ENCODE data around the gene CD68. TPM values are rescaled to one million over a fixed set of nuclear protein-coding genes. Genes with fewer than 3 reads are reported as not detected.

CD68 gene
- total RNA-seq, 3 donors from 2014 or later: 49.8 to 220 (median 70.5) TPM

DNA sequence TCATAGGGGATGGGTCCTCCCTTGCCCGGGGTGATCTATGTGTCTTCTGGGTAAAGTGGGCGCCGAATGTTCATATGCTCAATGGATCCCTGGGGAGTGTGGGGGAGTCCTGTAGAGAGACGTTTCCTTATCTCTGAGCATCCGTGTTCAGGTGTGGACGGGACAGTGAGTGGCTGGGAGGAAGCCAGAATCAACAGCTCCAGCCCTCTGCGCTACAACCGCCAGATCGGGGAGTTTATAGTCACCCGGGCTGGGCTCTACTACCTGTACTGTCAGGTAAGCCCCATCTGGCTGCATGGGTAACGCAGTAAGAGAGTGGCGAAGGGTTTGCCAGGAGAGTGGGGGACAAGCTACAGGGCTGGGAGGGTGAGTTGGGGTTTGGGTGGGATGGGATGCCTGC is 22.8 kb upstream of the CD68 start:
- H3K9me3 ChIP-seq: no peaks in the 10 kb centered on the region
- peak overlapping the region; percentile 98 to 99 for H3K27ac ChIP-seq
- intact Hi-C loops (cut with DNase I; ENCODE audit: low total_unique reads): loop anchor here (5.0 kb wide), 1 partner anchor 249 kb away; the partner anchor contains the start of gene EIF5A
- TF ChIP-seq POLR2AphosphoS5 (IDR thresholded peaks at IDR 0.05) (no peak), POLR2A (IDR thresholded peaks at IDR 0.05) (no peak)
- TF ChIP-seq, protein P1, sequence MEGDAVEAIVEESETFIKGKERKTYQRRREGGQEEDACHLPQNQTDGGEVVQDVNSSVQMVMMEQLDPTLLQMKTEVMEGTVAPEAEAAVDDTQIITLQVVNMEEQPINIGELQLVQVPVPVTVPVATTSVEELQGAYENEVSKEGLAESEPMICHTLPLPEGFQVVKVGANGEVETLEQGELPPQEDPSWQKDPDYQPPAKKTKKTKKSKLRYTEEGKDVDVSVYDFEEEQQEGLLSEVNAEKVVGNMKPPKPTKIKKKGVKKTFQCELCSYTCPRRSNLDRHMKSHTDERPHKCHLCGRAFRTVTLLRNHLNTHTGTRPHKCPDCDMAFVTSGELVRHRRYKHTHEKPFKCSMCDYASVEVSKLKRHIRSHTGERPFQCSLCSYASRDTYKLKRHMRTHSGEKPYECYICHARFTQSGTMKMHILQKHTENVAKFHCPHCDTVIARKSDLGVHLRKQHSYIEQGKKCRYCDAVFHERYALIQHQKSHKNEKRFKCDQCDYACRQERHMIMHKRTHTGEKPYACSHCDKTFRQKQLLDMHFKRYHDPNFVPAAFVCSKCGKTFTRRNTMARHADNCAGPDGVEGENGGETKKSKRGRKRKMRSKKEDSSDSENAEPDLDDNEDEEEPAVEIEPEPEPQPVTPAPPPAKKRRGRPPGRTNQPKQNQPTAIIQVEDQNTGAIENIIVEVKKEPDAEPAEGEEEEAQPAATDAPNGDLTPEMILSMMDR (IDR thresholded peaks at IDR 0.05): no peak
- peaks cover 9 to 22% of the 10 kb centered on the region in 2 donors for H3K4me1 ChIP-seq
- H3K27me3 ChIP-seq: no peaks in the 10 kb centered on the region
- no peak for DNase-seq (ENCODE audit: low spot score in 2 of 2)
- H3K4me3 ChIP-seq: no peak overlapping the region
- no peaks in the 10 kb centered on the region for H3K36me3 ChIP-seq

DNA sequence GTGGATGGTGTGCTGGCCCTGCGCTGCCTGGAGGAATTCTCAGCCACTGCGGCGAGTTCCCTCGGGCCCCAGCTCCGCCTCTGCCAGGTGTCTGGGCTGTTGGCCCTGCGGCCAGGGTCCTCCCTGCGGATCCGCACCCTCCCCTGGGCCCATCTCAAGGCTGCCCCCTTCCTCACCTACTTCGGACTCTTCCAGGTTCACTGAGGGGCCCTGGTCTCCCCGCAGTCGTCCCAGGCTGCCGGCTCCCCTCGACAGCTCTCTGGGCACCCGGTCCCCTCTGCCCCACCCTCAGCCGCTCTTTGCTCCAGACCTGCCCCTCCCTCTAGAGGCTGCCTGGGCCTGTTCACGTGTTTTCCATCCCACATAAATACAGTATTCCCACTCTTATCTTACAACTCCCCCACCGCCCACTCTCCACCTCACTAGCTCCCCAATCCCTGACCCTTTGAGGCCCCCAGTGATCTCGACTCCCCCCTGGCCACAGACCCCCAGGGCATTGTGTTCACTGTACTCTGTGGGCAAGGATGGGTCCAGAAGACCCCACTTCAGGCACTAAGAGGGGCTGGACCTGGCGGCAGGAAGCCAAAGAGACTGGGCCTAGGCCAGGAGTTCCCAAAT is 22.2 kb upstream of the CD68 start:
- TF ChIP-seq POLR2AphosphoS5 (IDR thresholded peaks at IDR 0.05) (no peak), POLR2A (IDR thresholded peaks at IDR 0.05) (no peak)
- TF ChIP-seq, protein P1 (IDR thresholded peaks at IDR 0.05): peak in 1 of 3 donors; percentile 7
- DNase-seq (ENCODE audit: low spot score in 2 of 2): peak in 1 of 2 donors; percentile 34
- Histone ChIP-seq H3K9me3 (no peaks in the 10 kb centered on the region), H3K4me3 (peak overlapping the region in 1 of 3 donors; percentile 81), H3K4me1 (peaks cover 9 to 22% of the 10 kb centered on the region in 2 donors), H3K27me3 (no peaks in the 10 kb centered on the region), H3K27ac (peak overlapping the region; percentile 98 to 99), H3K36me3 (no peaks in the 10 kb centered on the region)
- intact Hi-C loops (cut with DNase I; ENCODE audit: low total_unique reads): loop anchor here (5.0 kb wide), 1 partner anchor 250 kb away; the partner anchor contains the start of gene EIF5A

DNA sequence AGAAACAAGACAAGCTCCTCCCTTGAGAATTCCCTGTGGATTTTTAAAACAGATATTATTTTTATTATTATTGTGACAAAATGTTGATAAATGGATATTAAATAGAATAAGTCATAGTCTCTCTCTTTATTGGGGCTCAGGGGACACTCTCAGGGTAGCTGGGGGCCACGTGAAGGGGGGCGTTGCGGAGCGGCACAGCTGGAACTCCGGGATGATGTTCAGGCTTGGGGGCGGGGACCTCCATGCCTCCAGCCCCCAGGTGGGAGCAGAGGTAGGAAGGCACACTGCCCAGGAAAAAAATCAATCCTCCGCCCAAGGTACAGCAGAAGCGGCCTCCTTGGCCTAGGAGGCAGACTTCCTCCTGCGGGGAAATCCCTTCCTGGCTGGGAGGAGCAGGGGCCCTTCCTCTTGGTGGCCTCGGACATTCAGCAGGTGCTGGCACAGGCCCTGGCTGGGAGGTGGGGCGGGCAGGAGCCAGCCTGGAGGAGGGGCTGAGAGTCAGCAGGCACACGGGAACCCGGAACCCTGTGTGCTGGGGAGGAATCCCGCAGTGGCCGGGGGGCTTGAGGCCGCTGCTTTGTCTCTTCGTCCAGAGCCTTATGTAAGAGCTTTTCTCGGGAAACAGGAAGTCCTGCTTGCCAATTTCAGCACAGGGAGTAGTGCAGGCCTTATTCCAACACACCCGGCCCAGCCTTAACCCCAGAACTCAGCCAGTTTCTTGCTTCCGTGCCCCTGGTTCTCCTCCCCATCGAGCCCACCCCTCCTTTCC is 21.5 kb upstream of the CD68 start:
- H3K4me3 ChIP-seq: peak overlapping the region; percentile 81 to 90 (median 89)
- H3K36me3 ChIP-seq: no peaks in the 10 kb centered on the region
- intact Hi-C loops (cut with DNase I; ENCODE audit: low total_unique reads): loop anchor here (5.0 kb wide), 1 partner anchor 251 kb away; the partner anchor contains the start of gene EIF5A
- H3K27ac ChIP-seq: peak overlapping the region; percentile 98 to 99
- peak; percentile 95 to 98 for DNase-seq (ENCODE audit: low spot score in 2 of 2)
- TF ChIP-seq POLR2A (IDR thresholded peaks at IDR 0.05): no peak
- TF ChIP-seq, protein P1 (IDR thresholded peaks at IDR 0.05): no peak
- TF ChIP-seq POLR2AphosphoS5 (IDR thresholded peaks at IDR 0.05): peak; percentile 54 to 85 (median 75)
- no peaks in the 10 kb centered on the region for H3K9me3 ChIP-seq
- H3K27me3 ChIP-seq: no peaks in the 10 kb centered on the region
- H3K4me1 ChIP-seq: peaks cover 11 to 28% of the 10 kb centered on the region in 2 donors

DNA sequence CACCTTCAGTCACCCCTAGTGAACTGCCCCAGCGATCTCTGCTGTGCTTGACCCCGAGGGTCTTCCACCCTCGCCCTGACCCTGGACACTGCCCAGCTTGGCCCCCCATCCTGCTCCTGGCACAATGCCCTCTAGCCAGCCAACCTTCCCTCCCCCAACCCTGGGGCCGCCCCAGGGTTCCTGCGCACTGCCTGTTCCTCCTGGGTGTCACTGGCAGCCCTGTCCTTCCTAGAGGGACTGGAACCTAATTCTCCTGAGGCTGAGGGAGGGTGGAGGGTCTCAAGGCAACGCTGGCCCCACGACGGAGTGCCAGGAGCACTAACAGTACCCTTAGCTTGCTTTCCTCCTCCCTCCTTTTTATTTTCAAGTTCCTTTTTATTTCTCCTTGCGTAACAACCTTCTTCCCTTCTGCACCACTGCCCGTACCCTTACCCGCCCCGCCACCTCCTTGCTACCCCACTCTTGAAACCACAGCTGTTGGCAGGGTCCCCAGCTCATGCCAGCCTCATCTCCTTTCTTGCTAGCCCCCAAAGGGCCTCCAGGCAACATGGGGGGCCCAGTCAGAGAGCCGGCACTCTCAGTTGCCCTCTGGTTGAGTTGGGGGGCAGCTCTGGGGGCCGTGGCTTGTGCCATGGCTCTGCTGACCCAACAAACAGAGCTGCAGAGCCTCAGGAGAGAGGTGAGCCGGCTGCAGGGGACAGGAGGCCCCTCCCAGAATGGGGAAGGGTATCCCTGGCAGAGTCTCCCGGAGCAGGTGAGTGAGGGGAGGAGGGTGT is 20.7 kb upstream of the CD68 start, which contains the start of gene TNFSF13:
TSS of gene TNFSF13 (plus strand) at position 207 of the 776 bp plus-strand sequence. CDS start at position 497, 290 bp downstream.
- DNase-seq (ENCODE audit: low spot score in 2 of 2): peak in 1 of 2 donors; percentile 50

More for the DNA sequence above, 20.7 kb upstream of the CD68 start, which contains the start of gene TNFSF13:
- TF ChIP-seq POLR2AphosphoS5 (IDR thresholded peaks at IDR 0.05) (no peak), POLR2A (IDR thresholded peaks at IDR 0.05) (no peak)
- TF ChIP-seq, protein P1 (IDR thresholded peaks at IDR 0.05): no peak
- Histone ChIP-seq H3K27me3 (no peaks in the 10 kb centered on the region), H3K4me3 (peak within 1 kb of the TSS; percentile 81 to 90 (median 89)), H3K27ac (peak within 1 kb of the TSS; percentile 98 to 99), H3K36me3 (no peaks in the 10 kb centered on the region), H3K4me1 (peaks cover 15 to 36% of the 10 kb centered on the region in 2 donors), H3K9me3 (no peaks in the 10 kb centered on the region)
- intact Hi-C loops (cut with DNase I; ENCODE audit: low total_unique reads): loop anchor here (5.0 kb wide), 1 partner anchor 251 kb away; the partner anchor contains the start of gene EIF5A
